A673 (cell line): ENCODE results near the gene ACSBG1. TPM values are rescaled to one million over a fixed set of nuclear protein-coding genes. Genes with fewer than 3 reads are reported as not detected.

Experiments used
- BruUV-seq: library from RNA; stranded (reverse); fragments of 400-500 nt; replicated peaks from 2 replicates; lab custom pipeline; 2021; lab: Mats Ljungman, UMichigan
- CTCF ChIA-PET: fragments of 300-600 bp; sonication (Branson Sonifier 250); formaldehyde crosslinking; loops from one replicate; lab custom pipeline; 2022; ENCODE audit warnings: antibody characterized with exemption; lab: Charles Lee
- POLR2A ChIA-PET: fragments of 300-600 bp; sonication (Branson Sonifier 250); formaldehyde crosslinking; loops from one replicate; lab custom pipeline; 2022; ENCODE audit warnings: antibody characterized with exemption; ENCODE audit not compliant: low non-redundant PET; lab: Charles Lee
- DNase-seq: peaks from one replicate; pipeline ENCODE4 v3.0.0-alpha.2; 2015; ENCODE audit warnings: low spot score
- H3K27ac ChIP-seq: fragments of 200-600 bp; sonication (generic); 2 replicates; pipeline ENCODE4 v1.5.1; 2016; ENCODE audit warnings: mixed run types, low read depth, mild to moderate bottlenecking, mixed read lengths, antibody characterized with exemption, low read length; ENCODE audit not compliant: poor library complexity, severe bottlenecking
- H3K27me3 ChIP-seq: fragments of 200-600 bp; sonication (generic); replicated peaks from 2 replicates; pipeline ENCODE4 v1.6.1; 2017; ENCODE audit warnings: mixed run types, low read depth, mild to moderate bottlenecking, mixed read lengths, antibody characterized with exemption, low read length; ENCODE audit not compliant: insufficient read depth, poor library complexity
- H3K36me3 ChIP-seq: fragments of 200-600 bp; sonication (generic); 2 replicates; pipeline ENCODE4 v1.6.1; 2016; ENCODE audit warnings: mixed run types, mild to moderate bottlenecking, mixed read lengths, antibody characterized with exemption, low read length; ENCODE audit not compliant: insufficient read depth, poor library complexity, severe bottlenecking
- H3K4me1 ChIP-seq: fragments of 200-600 bp; sonication (generic); 2 replicates; pipeline ENCODE4 v1.6.1; 2017; ENCODE audit warnings: mixed run types, mild to moderate bottlenecking, mixed read lengths, antibody characterized with exemption, low read length; ENCODE audit not compliant: insufficient read depth, poor library complexity, severe bottlenecking
- H3K4me3 ChIP-seq: fragments of 200-600 bp; sonication (generic); 2 replicates; pipeline ENCODE4 v1.5.1; 2016; ENCODE audit warnings: low read depth, mixed run types, mild to moderate bottlenecking, mixed read lengths, low read length; ENCODE audit not compliant: poor library complexity, severe bottlenecking
- H3K9me3 ChIP-seq: fragments of 200-600 bp; sonication (generic); 2 replicates; pipeline ENCODE4 v1.6.1; 2016; ENCODE audit warnings: mixed run types, low read depth, mild to moderate bottlenecking, mixed read lengths, antibody characterized with exemption, low read length; ENCODE audit not compliant: poor library complexity, severe bottlenecking
- CTCF ChIP-seq: fragments of 300-800, 200-600 bp; sonication (generic); conservative IDR thresholded peaks from 2 replicates; pipeline ENCODE4 v1.5.1; 2017; ENCODE audit warnings: low read depth, mild to moderate bottlenecking, antibody characterized with exemption, low read length, moderate library complexity, mixed read lengths
- EZH2 ChIP-seq: fragments of 200-600 bp; sonication (generic); IDR thresholded peaks from 2 replicates; pipeline ENCODE4 v1.6.1; 2017; ENCODE audit warnings: borderline replicate concordance, low read depth, mild to moderate bottlenecking, mixed read lengths, antibody characterized with exemption, low read length; ENCODE audit not compliant: poor library complexity, severe bottlenecking
- intact Hi-C: fragments of 100-400 bp; cut with micrococcal nuclease; formaldehyde crosslinking; loops from one replicate; pipeline ENCODE4 v1.10.0; 2022; ENCODE audit not compliant: unreplicated experiment
- total RNA-seq: library from RNA; stranded (reverse); gene quantifications from 2 replicates; pipeline ENCODE4 v1.2.3, GENCODE V29; 2021

Gene ACSBG1
- total RNA-seq, 1 experiment from 2014 or later = 0.45 TPM

- peaks cover 8% of the 10 kb centered on the region for H3K4me1 ChIP-seq
- peak overlapping the region; percentile 65 for H3K4me3 ChIP-seq
- intact Hi-C loops = no loop called here
- ChIA-PET POLR2A (no interaction called here), CTCF (interaction anchor here (0.6 to 1.6 kb wide), 5 partner anchors 9 to 993 kb away, joined by 3 to 10 read pairs (median 4); no protein-coding TSS in a partner anchor)
- H3K27ac ChIP-seq = no peak overlapping the region
- no TSS peak for BruUV-seq
- H3K9me3 ChIP-seq = no peaks in the 10 kb centered on the region
- no peaks in the 10 kb centered on the region for H3K27me3 ChIP-seq
- DNase-seq = no peak
- no peaks in the 10 kb centered on the region for H3K36me3 ChIP-seq
- no peak for TF ChIP-seq CTCF
- TF ChIP-seq EZH2 = no peak
These were observed 103.7 kb downstream of the ACSBG1 start for GRCh38 chr15:78130466-78131294.

GRCh38 chr15:78129751-78130287 is 104.5 kb downstream of the ACSBG1 start:
- intact Hi-C loops = no loop called here
- Histone ChIP-seq H3K4me3 (no peak overlapping the region), H3K27me3 (no peaks in the 10 kb centered on the region), H3K27ac (no peak overlapping the region), H3K36me3 (no peaks in the 10 kb centered on the region), H3K4me1 (peaks cover 8% of the 10 kb centered on the region), H3K9me3 (no peaks in the 10 kb centered on the region)
- TF ChIP-seq CTCF = no peak
- no peak for TF ChIP-seq EZH2
- CTCF ChIA-PET = interaction anchor here (0.6 to 1.6 kb wide), 3 partner anchors 12 to 535 kb away, joined by 3 read pairs; no protein-coding TSS in a partner anchor
- no TSS peak for BruUV-seq
- no peak for DNase-seq
- POLR2A ChIA-PET = no interaction called here

GRCh38 chr15:78129077-78129750 is 105.2 kb downstream of the ACSBG1 start:
- POLR2A ChIA-PET = no interaction called here
- Histone ChIP-seq H3K27me3 (no peaks in the 10 kb centered on the region), H3K27ac (no peak overlapping the region), H3K9me3 (no peaks in the 10 kb centered on the region), H3K36me3 (no peaks in the 10 kb centered on the region), H3K4me1 (peaks cover 8% of the 10 kb centered on the region), H3K4me3 (no peak overlapping the region)
- BruUV-seq = no TSS peak
- peak; percentile 24 for DNase-seq
- intact Hi-C loops = no loop called here
- TF ChIP-seq CTCF = no peak
- no peak for TF ChIP-seq EZH2
- CTCF ChIA-PET = interaction anchor here (0.6 to 1.1 kb wide), 2 partner anchors 11 to 536 kb away, joined by 3 read pairs; no protein-coding TSS in a partner anchor
